Sigmoid colon (tissue), 7 donors: Measurements from ENCODE around the gene CHCHD1. TPM values are rescaled to one million over a fixed set of nuclear protein-coding genes. Genes with fewer than 3 reads are reported as not detected.

ENCODE experiments used
- DNase-seq: peaks from one replicate; pipeline ENCODE4 v3.0.0-alpha.2; 2019
- H3K27ac ChIP-seq, 4 donors: fragments of 200-600 bp; sonication (generic); one replicate each; pipeline ENCODE4 v1.5.1; 2016 to 2019; ENCODE audit warnings: mild to moderate bottlenecking in 1 of 4
- H3K27me3 ChIP-seq, 3 donors: fragments of 200-600 bp; sonication (generic); one replicate each; pipeline ENCODE4 v1.5.1; 2019; ENCODE audit warnings: mild to moderate bottlenecking in 1 of 3
- H3K36me3 ChIP-seq, 4 donors: fragments of 200-600 bp; sonication (generic); one replicate each; pipeline ENCODE4 v1.5.1; 2016 to 2019
- H3K4me1 ChIP-seq, 4 donors: fragments of 200-600 bp; sonication (generic); one replicate each; pipeline ENCODE4 v1.5.1; 2017 to 2019
- H3K4me3 ChIP-seq, 4 donors: fragments of 200-600 bp; sonication (generic); one replicate each; pipeline ENCODE4 v1.5.1; 2017 to 2019; ENCODE audit warnings: mild to moderate bottlenecking in 2 of 4, moderate library complexity in 1 of 4
- H3K9me3 ChIP-seq, 4 donors: fragments of 200-600 bp in 3 of 4; sonication (generic) in 3 of 4; one replicate each; pipeline versions ENCODE4 v1.5.1 to v1.6.1; 2013 to 2019
- EP300 ChIP-seq, 4 donors: sonication (generic); formaldehyde crosslinking; IDR thresholded peaks; one replicate each; pipeline ENCODE4 v1.6.1; 2017; ENCODE audit warnings: antibody characterized with exemption in 4 of 4
- POLR2A ChIP-seq, 2 donors: fragments of 450-650 bp; IDR thresholded peaks; one replicate each; pipeline ENCODE4 v1.6.1; 2016; ENCODE audit warnings: antibody characterized with exemption in 2 of 2, mild to moderate bottlenecking in 2 of 2, moderate library complexity in 2 of 2
- POLR2AphosphoS5 ChIP-seq, 4 donors: sonication (generic); formaldehyde crosslinking; IDR thresholded peaks; one replicate each; pipeline ENCODE4 v1.6.1; 2017; ENCODE audit warnings: antibody characterized with exemption in 4 of 4
- WGBS, 2 donors: extraction: QIAGEN DNeasy Blood & Tissue Kit; methylation state at CpG; one replicate each; pipeline ENCODE4 v1.1.7; 2013; 5-methylcytosine and 5-hydroxymethylcytosine counted together
- intact Hi-C: fragments of 100-400 bp; cut with DNase I; formaldehyde crosslinking; loops from one replicate; pipeline ENCODE4 v1.15.1; 2023
- polyA plus RNA-seq, 3 donors: library from polyadenylated mRNA; stranded (reverse); fragments of 200-250 nt; gene quantifications; one replicate each; pipeline ENCODE4 v1.2.3, GENCODE V29; 2013
- total RNA-seq, 4 donors: library from RNA; depleted of rRNA; stranded (reverse); fragments of >200 nt; gene quantifications; one replicate each; pipeline ENCODE4 v1.1.0, GENCODE V29; 2016
- TF ChIP-seq, protein P1 (sequence below), 4 experiments: fragments of 450-650 bp in 3 of 4; fragments of 200-600 bp in 1 of 4; IDR thresholded peaks; one replicate each; pipeline ENCODE4 v1.5.1; 2016 to 2019; ENCODE audit warnings: antibody characterized with exemption in 4 of 4, mild to moderate bottlenecking in 3 of 4, moderate library complexity in 2 of 4
- donor health status: healthy with polysubstance abuse.
- donor health status: Bipolar disorder and iron deficiency.
- donor health status: healthy.

Gene CHCHD1
- total RNA-seq (10 to 100 TPM; 28.1 to 36.6 (median 34.5) TPM), polyA plus RNA-seq (100 to 1,000 TPM in 1 of 3 donors, 10 to 100 TPM in 2; 76.9 to 134 (median 93.7) TPM)

GRCh38 chr10:73781879-73782748, at the start of gene CHCHD1:
CHCHD1 (plus strand) TSS chr10:73782048; CDS start chr10:73782076, 28 bp downstream.
- peaks cover 0 to 39% (median 9%) of the 10 kb centered on the region in 4 donors for H3K36me3 ChIP-seq
- intact Hi-C loops, result no loop called here
- H3K4me3 ChIP-seq, result peak within 1 kb of the TSS; percentile 72 to 94 (median 92)
- H3K27me3 ChIP-seq, result no peaks in the 10 kb centered on the region
- H3K9me3 ChIP-seq, result no peaks in the 10 kb centered on the region
- TF ChIP-seq EP300 (IDR thresholded peaks at IDR 0.05) (no peak), POLR2A (IDR thresholded peaks at IDR 0.05) (peak; percentile 67), POLR2AphosphoS5 (IDR thresholded peaks at IDR 0.05) (peak; percentile 54 to 91 (median 90))
- TF ChIP-seq, protein P1, sequence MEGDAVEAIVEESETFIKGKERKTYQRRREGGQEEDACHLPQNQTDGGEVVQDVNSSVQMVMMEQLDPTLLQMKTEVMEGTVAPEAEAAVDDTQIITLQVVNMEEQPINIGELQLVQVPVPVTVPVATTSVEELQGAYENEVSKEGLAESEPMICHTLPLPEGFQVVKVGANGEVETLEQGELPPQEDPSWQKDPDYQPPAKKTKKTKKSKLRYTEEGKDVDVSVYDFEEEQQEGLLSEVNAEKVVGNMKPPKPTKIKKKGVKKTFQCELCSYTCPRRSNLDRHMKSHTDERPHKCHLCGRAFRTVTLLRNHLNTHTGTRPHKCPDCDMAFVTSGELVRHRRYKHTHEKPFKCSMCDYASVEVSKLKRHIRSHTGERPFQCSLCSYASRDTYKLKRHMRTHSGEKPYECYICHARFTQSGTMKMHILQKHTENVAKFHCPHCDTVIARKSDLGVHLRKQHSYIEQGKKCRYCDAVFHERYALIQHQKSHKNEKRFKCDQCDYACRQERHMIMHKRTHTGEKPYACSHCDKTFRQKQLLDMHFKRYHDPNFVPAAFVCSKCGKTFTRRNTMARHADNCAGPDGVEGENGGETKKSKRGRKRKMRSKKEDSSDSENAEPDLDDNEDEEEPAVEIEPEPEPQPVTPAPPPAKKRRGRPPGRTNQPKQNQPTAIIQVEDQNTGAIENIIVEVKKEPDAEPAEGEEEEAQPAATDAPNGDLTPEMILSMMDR (IDR thresholded peaks at IDR 0.05), result no peak
- WGBS, 2 donors, result 0% methylated on average over 57 of the region's 57 CpGs
- peak; percentile 96 for DNase-seq
- H3K27ac ChIP-seq, result peak within 1 kb of the TSS; percentile 92 to 97 (median 94)
- H3K4me1 ChIP-seq, result peaks cover 0 to 49% (median 47%) of the 10 kb centered on the region in 4 donors

DNA sequence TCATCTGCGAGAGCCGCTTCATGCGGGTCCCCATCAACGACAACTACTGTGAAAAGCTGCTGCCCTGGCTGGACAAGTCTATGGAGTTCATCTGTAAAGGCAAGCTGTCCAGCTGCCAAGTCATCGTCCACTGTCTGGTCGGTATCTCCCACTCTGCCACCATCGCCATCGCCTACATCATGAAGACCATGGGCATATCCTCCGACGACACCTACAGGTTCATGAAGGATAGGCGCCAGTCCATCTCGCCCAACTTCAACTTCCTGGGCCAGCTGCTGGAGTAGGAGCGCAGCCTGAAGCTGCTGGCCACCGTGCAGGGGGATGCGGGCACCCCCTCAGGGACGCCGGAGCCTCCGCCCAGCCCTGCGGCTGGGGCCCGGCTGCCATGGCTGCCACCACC, 49.4 kb upstream of the CHCHD1 start:
- H3K4me3 ChIP-seq, result no peak overlapping the region
- no peak for DNase-seq
- H3K36me3 ChIP-seq, result peaks cover 0 to 49% (median 7%) of the 10 kb centered on the region in 4 donors
- intact Hi-C loops, result no loop called here
- H3K27ac ChIP-seq, result no peak overlapping the region
- WGBS, 2 donors, result 94 to 97% methylated on average over 20 of the region's 20 CpGs
- H3K9me3 ChIP-seq, result no peaks in the 10 kb centered on the region
- H3K4me1 ChIP-seq, result peaks cover 0 to 52% (median 29%) of the 10 kb centered on the region in 4 donors
- H3K27me3 ChIP-seq, result no peaks in the 10 kb centered on the region
- no peak for TF ChIP-seq POLR2AphosphoS5 (IDR thresholded peaks at IDR 0.05)
- TF ChIP-seq, protein P1 (IDR thresholded peaks at IDR 0.05), result no peak
- TF ChIP-seq POLR2A (IDR thresholded peaks at IDR 0.05), result no peak
- no peak for TF ChIP-seq EP300 (IDR thresholded peaks at IDR 0.05)

DNA sequence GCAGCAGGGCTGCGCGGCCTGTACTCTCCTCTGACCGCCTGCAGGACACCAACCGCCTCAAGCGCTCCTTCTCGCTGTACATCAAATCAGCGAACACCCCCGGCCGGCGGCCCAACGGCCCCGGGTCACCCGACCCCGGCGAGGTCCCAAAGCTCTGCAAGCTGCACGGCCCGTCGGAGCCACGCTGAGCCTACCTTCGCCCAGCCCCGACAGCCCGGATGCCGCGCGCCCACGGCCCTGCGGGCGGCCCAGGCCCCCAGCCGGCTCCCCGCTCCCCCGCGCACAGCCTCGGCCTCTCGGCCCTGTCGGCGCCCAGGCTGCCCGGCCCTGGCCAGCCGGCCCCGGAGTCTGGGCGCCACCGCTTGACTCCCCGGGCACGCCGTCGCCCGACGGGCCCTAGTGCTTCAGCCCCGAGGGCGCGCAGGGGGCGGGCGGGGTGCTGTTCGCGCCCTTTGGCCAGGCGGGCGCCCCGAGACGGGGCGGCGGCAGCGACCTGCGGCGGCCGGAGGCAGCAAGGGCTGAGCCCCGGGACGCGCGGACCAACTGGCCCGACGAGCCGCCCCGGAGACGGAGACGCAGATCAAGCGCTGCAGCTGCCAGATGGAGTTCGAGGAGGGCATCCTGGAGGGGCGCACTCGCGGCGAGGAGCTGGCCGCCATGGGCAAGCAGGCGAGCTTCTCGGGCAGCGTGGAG, 48.8 kb upstream of the CHCHD1 start:
- no peak for TF ChIP-seq EP300 (IDR thresholded peaks at IDR 0.05)
- no peak for TF ChIP-seq POLR2AphosphoS5 (IDR thresholded peaks at IDR 0.05)
- TF ChIP-seq, protein P1 (IDR thresholded peaks at IDR 0.05), result no peak
- TF ChIP-seq POLR2A (IDR thresholded peaks at IDR 0.05), result no peak
- intact Hi-C loops, result no loop called here

DNA sequence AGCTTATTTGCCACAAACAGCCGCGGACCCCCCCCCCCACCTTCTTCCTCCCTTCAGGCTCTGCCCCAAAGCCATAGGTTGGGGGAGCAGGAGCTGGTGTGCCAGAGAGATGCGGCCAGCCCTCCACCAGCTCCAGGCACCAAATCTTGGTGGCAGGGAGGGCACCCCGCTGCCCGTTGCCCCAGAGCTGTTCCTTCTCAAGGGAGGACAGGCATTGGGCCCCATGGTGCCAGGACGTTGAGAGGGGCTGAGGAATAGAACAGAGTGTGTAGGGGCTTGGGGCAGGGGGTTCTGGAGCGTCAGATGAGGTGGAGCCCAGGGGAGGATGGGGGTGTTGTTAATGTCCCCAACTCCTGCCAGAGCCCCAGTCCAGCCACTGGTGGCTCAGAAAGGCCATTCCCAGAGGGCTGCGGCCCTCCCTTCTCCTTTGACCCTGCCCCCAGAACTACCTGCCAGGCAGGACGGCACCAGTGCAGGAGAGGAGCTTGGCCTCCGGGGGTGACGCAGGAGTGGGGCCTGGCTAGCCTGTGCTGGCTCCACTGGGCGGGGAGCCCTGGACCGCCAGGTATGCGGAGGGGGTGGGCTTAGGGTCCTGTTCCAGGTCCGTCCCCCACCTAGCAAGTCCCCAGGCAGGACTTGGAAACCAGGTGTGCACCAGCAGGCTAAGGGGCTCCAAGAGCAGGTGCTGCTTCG, 47.7 kb upstream of the CHCHD1 start:
- Histone ChIP-seq H3K27ac (no peak overlapping the region), H3K4me3 (no peak overlapping the region), H3K27me3 (no peaks in the 10 kb centered on the region), H3K4me1 (peaks cover 0 to 49% (median 29%) of the 10 kb centered on the region in 4 donors), H3K9me3 (no peaks in the 10 kb centered on the region), H3K36me3 (peaks cover 0 to 49% (median 9%) of the 10 kb centered on the region in 4 donors)
- 93% methylated on average over 16 of the region's 16 CpGs for WGBS, 2 donors
- TF ChIP-seq EP300 (IDR thresholded peaks at IDR 0.05) (no peak), POLR2AphosphoS5 (IDR thresholded peaks at IDR 0.05) (no peak), POLR2A (IDR thresholded peaks at IDR 0.05) (no peak)
- TF ChIP-seq, protein P1 (IDR thresholded peaks at IDR 0.05), result no peak
- intact Hi-C loops, result no loop called here
- DNase-seq, result no peak

More for the DNA sequence above, 48.8 kb upstream of the CHCHD1 start:
- H3K4me3 ChIP-seq, result no peak overlapping the region
- 89 to 96% methylated on average over 84 of the region's 84 CpGs for WGBS, 2 donors
- DNase-seq, result no peak
- H3K4me1 ChIP-seq, result peaks cover 0 to 52% (median 29%) of the 10 kb centered on the region in 4 donors
- H3K36me3 ChIP-seq, result peaks cover 0 to 49% (median 9%) of the 10 kb centered on the region in 4 donors
- H3K27ac ChIP-seq, result no peak overlapping the region
- no peaks in the 10 kb centered on the region for H3K27me3 ChIP-seq
- H3K9me3 ChIP-seq, result no peaks in the 10 kb centered on the region
